Omental fat pad (tissue), 4 donors: ENCODE measurements around the gene IL1RAP. TPM values are rescaled to one million over a fixed set of nuclear protein-coding genes. Genes with fewer than 3 reads are reported as not detected.
"Not testable (repeated sequence)": the region's sequence is repeated elsewhere in the genome, so short reads cannot be mapped to it uniquely, and the experiment has no call there.

Source experiments
- ATAC-seq: fragments of 150-250 bp; one replicate; pipeline ENCODE4 v1.9.1; 2016; ENCODE audit warnings: mild to moderate bottlenecking, moderate library complexity; ENCODE audit not compliant: low FRiP score
- DNase-seq: peaks from one replicate; pipeline ENCODE4 v3.0.0-alpha.2; 2019; ENCODE audit warnings: low spot score
- CTCF ChIP-seq, 3 donors: fragments of 450-650 bp; IDR thresholded peaks; one replicate each; pipeline ENCODE4 v1.5.1; 2016 to 2017; ENCODE audit warnings: antibody characterized with exemption in 3 of 3, mild to moderate bottlenecking in 3 of 3, moderate library complexity in 2 of 3
- total RNA-seq, 4 donors: library from RNA; depleted of rRNA; stranded (reverse); fragments of >200 nt; gene quantifications; one replicate each; pipeline ENCODE4 v1.1.0, GENCODE V29; 2016

The IL1RAP gene
- 10 to 100 TPM; 10.5 to 75.3 (median 23.4) TPM for total RNA-seq

- DNase-seq (peak; percentile 59), ATAC-seq (peak; percentile 98)
- TF ChIP-seq CTCF (IDR thresholded peaks at IDR 0.05), result peak in 2 of 3 donors; percentile 75 to 80
Measured at GRCh38 chr3:190513409-190514370, at the start of gene IL1RAP. IL1RAP (plus strand) TSS chr3:190514085; CDS start chr3:190564290, 50,205 bp downstream.

GRCh38 chr3:190467922-190468321 lies 46.0 kb upstream of the IL1RAP start:
- TF ChIP-seq CTCF (IDR thresholded peaks at IDR 0.05), result no peak
- ATAC-seq, result no peak

GRCh38 chr3:190473261-190473660 lies 40.6 kb upstream of the IL1RAP start:
- not testable (repeated sequence) for DNase-seq, ATAC-seq

More at GRCh38 chr3:190467922-190468321, 46.0 kb upstream of the IL1RAP start:
- DNase-seq, result no peak

- TF ChIP-seq CTCF (IDR thresholded peaks at IDR 0.05), result no peak
- DNase-seq (no peak), ATAC-seq (no peak)
Measured at GRCh38 chr3:190481779-190482178, 32.1 kb upstream of the IL1RAP start.

- TF ChIP-seq CTCF (IDR thresholded peaks at IDR 0.05), result no peak
- no peak for DNase-seq
- no peak for ATAC-seq
Measured at GRCh38 chr3:190485830-190486532, 27.9 kb upstream of the IL1RAP start.

GRCh38 chr3:190486533-190486864 lies 27.4 kb upstream of the IL1RAP start:
- ATAC-seq (no peak), DNase-seq (no peak)
- no peak for TF ChIP-seq CTCF (IDR thresholded peaks at IDR 0.05)

GRCh38 chr3:190486908-190487607 lies 26.8 kb upstream of the IL1RAP start:
- no peak for ATAC-seq
- no peak for DNase-seq
- TF ChIP-seq CTCF (IDR thresholded peaks at IDR 0.05), result no peak
